GM23248 (cell line): ENCODE results near the gene XIAP.

Experiments used
- EZH2 ChIP-seq: fragments of 200-600 bp; sonication (generic); IDR thresholded peaks from 2 replicates; pipeline ENCODE4 v1.6.1; 2018; ENCODE audit warnings: antibody characterized with exemption, mild to moderate bottlenecking; ENCODE audit not compliant: insufficient read depth, poor library complexity, severe bottlenecking
- EZH2phosphoT487 ChIP-seq: fragments of 200-600 bp; sonication (generic); IDR thresholded peaks from 2 replicates; pipeline ENCODE4 v1.6.1; 2018; ENCODE audit warnings: antibody characterized with exemption, moderate library complexity, mild to moderate bottlenecking, low read depth; ENCODE audit not compliant: insufficient read depth

- TF ChIP-seq EZH2: no peak
- no peak for TF ChIP-seq EZH2phosphoT487
Observed at GRCh38 chrX:123873956-123874355, 14.1 kb downstream of the XIAP start.
